Mesothelial cell of epicardium (in vitro differentiated cells): ENCODE measurements around the gene FADS2. TPM values are rescaled to one million over a fixed set of nuclear protein-coding genes. Genes with fewer than 3 reads are reported as not detected.
"Not testable (repeated sequence)": the region's sequence is repeated elsewhere in the genome, so short reads cannot be mapped to it uniquely, and the experiment has no call there.

Experiments
- DNase-seq, 2 experiments: peaks; one replicate each; pipeline ENCODE4 v3.0.0; 2021; ENCODE audit warnings: low spot score in 2 of 2; ENCODE audit not compliant: unreplicated experiment in 2 of 2
- H3K27ac Mint-ChIP-seq: 2 replicates; pipeline ENCODE4 v1.8.0; 2021; ENCODE audit warnings: mixed read lengths
- H3K27me3 Mint-ChIP-seq: 2 replicates; pipeline ENCODE4 v1.8.0; 2021; ENCODE audit warnings: low read depth, mixed read lengths
- H3K36me3 Mint-ChIP-seq: 2 replicates; pipeline ENCODE4 v1.8.0; 2021; ENCODE audit warnings: mixed read lengths
- H3K4me1 Mint-ChIP-seq: 2 replicates; pipeline ENCODE4 v1.8.0; 2021; ENCODE audit warnings: mixed read lengths
- H3K4me3 Mint-ChIP-seq: 2 replicates; pipeline ENCODE4 v1.8.0; 2021; ENCODE audit warnings: mild to moderate bottlenecking, moderate library complexity, mixed read lengths
- H3K9me3 Mint-ChIP-seq: 2 replicates; pipeline ENCODE4 v1.8.0; 2021; ENCODE audit warnings: mixed read lengths
- total RNA-seq: library from RNA; stranded (reverse); gene quantifications from 3 replicates; pipeline ENCODE4 v1.2.1, GENCODE V29; 2021
- TF ChIP-seq, protein P1 (sequence below): fragments of 200-600 bp; sonication (generic); IDR thresholded peaks from one replicate; pipeline ENCODE4 v1.5.0; 2021; ENCODE audit warnings: antibody characterized with exemption; ENCODE audit not compliant: unreplicated experiment

FADS2 gene
- total RNA-seq, 1 donor from 2014 or later, result 337 TPM

GRCh38 chr11:61881397-61881796, 53.3 kb downstream of the FADS2 start:
- Mint-ChIP-seq H3K27ac (no peak overlapping the region), H3K9me3 (no peaks in the 10 kb centered on the region), H3K27me3 (no peaks in the 10 kb centered on the region), H3K4me1 (no peaks in the 10 kb centered on the region), H3K36me3 (no peaks in the 10 kb centered on the region), H3K4me3 (no peak overlapping the region)
- DNase-seq, result no peak
- TF ChIP-seq, protein P1, sequence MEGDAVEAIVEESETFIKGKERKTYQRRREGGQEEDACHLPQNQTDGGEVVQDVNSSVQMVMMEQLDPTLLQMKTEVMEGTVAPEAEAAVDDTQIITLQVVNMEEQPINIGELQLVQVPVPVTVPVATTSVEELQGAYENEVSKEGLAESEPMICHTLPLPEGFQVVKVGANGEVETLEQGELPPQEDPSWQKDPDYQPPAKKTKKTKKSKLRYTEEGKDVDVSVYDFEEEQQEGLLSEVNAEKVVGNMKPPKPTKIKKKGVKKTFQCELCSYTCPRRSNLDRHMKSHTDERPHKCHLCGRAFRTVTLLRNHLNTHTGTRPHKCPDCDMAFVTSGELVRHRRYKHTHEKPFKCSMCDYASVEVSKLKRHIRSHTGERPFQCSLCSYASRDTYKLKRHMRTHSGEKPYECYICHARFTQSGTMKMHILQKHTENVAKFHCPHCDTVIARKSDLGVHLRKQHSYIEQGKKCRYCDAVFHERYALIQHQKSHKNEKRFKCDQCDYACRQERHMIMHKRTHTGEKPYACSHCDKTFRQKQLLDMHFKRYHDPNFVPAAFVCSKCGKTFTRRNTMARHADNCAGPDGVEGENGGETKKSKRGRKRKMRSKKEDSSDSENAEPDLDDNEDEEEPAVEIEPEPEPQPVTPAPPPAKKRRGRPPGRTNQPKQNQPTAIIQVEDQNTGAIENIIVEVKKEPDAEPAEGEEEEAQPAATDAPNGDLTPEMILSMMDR, result no peak

- H3K4me1 Mint-ChIP-seq, H3K27me3 Mint-ChIP-seq, H3K36me3 Mint-ChIP-seq, H3K9me3 Mint-ChIP-seq, DNase-seq, H3K4me3 Mint-ChIP-seq, H3K27ac Mint-ChIP-seq: not testable (repeated sequence)
Measured at GRCh38 chr11:61882267-61882666, 54.2 kb downstream of the FADS2 start.

- H3K9me3 Mint-ChIP-seq, result no peaks in the 10 kb centered on the region
- H3K4me1 Mint-ChIP-seq, result no peaks in the 10 kb centered on the region
- no peak for DNase-seq
- H3K4me3 Mint-ChIP-seq, result no peak overlapping the region
- H3K27ac Mint-ChIP-seq, result no peak overlapping the region
- TF ChIP-seq, protein P1, result no peak
- H3K36me3 Mint-ChIP-seq, result no peaks in the 10 kb centered on the region
- no peaks in the 10 kb centered on the region for H3K27me3 Mint-ChIP-seq
Measured at GRCh38 chr11:61882879-61883278, 54.8 kb downstream of the FADS2 start.

DNA sequence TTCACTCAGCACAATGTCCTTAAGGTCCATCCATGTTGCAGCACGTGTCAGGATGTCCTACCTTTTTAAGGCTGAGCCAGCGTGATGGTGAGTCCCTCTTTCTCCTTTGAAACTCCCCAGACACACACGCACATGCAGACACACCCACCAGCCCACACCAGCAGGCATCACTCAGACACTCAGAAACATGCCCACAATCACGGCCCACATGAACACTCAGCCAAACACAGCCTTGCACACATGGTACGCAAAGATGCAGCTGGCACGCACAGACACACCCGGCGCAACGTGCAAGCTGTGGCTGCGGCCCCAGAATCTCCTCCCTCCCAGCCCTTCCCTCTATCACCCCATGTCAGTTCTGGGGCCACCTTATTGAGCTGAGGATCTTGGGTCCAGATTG, 55.2 kb downstream of the FADS2 start:
- no peaks in the 10 kb centered on the region for H3K4me1 Mint-ChIP-seq
- no peak overlapping the region for H3K27ac Mint-ChIP-seq
- DNase-seq, result no peak

DNA sequence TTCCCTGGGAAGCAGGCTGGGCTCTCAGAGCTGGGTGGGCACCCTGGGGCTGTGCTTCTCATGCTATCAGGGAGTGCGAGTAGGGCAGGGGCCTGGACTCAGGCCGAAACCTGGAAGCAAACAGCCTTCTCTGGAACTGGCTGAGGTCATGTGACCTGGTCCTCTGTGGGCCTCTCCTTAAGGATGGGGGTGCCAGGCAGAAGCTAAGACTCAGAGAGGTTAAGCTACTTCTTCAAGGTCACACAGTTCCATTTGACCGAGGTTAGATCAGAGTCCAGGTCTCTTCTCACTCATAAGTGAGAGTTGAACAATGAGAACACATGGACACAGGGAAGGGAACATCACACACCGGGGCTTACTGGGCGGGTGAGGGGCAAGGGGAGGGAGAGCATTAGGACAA, 55.8 kb downstream of the FADS2 start:
- Mint-ChIP-seq H3K4me3 (no peak overlapping the region), H3K36me3 (no peaks in the 10 kb centered on the region), H3K9me3 (no peaks in the 10 kb centered on the region), H3K27ac (no peak overlapping the region), H3K27me3 (no peaks in the 10 kb centered on the region), H3K4me1 (no peaks in the 10 kb centered on the region)
- no peak for DNase-seq
- TF ChIP-seq, protein P1, result no peak

More for the DNA sequence above, 55.2 kb downstream of the FADS2 start:
- H3K36me3 Mint-ChIP-seq, result no peaks in the 10 kb centered on the region
- TF ChIP-seq, protein P1, result no peak
- no peaks in the 10 kb centered on the region for H3K9me3 Mint-ChIP-seq
- H3K4me3 Mint-ChIP-seq, result no peak overlapping the region
- H3K27me3 Mint-ChIP-seq, result no peaks in the 10 kb centered on the region

- no peak for DNase-seq
- no peaks in the 10 kb centered on the region for H3K9me3 Mint-ChIP-seq
- TF ChIP-seq, protein P1, result no peak
- H3K4me3 Mint-ChIP-seq, result no peak overlapping the region
- H3K36me3 Mint-ChIP-seq, result no peaks in the 10 kb centered on the region
- no peaks in the 10 kb centered on the region for H3K4me1 Mint-ChIP-seq
- H3K27ac Mint-ChIP-seq, result no peak overlapping the region
- no peaks in the 10 kb centered on the region for H3K27me3 Mint-ChIP-seq
Measured at GRCh38 chr11:61885166-61885778, 57.2 kb downstream of the FADS2 start.
